Psoas muscle (tissue), 8 donors: ENCODE measurements around the gene BET1. TPM values are rescaled to one million over a fixed set of nuclear protein-coding genes. Genes with fewer than 3 reads are reported as not detected.

Experiments
- ATAC-seq, 4 donors: fragments of 200-7000 bp; cut with Tn5 transposase; one replicate each; pipeline ENCODE4 v1.9.1; 2020; ENCODE audit warnings: moderate library complexity in 3 of 4, mild to moderate bottlenecking in 2 of 4
- DNase-seq, 2 donors: peaks; one replicate each; pipeline ENCODE4 v3.0.0-alpha.2; 2020
- H3K27ac ChIP-seq: fragments of 200-600 bp; one replicate; pipeline ENCODE4 v1.8.0; 2022
- H3K27me3 ChIP-seq, 3 donors: fragments of 200-600 bp in 1 of 3; one replicate each; pipeline versions ENCODE4 v1.6.1 to v1.8.0; 2013 to 2022; ENCODE audit warnings: low read length in 2 of 3, mild to moderate bottlenecking in 2 of 3, moderate library complexity in 1 of 3; ENCODE audit not compliant: insufficient read depth in 3 of 3
- H3K36me3 ChIP-seq, 2 donors: fragments of 200-600 bp in 1 of 2; one replicate each; pipeline versions ENCODE4 v1.6.1 to v1.8.0; 2013 to 2022; ENCODE audit warnings: low read depth in 1 of 2, mild to moderate bottlenecking in 1 of 2, moderate library complexity in 1 of 2; ENCODE audit not compliant: insufficient read depth in 1 of 2
- H3K4me1 ChIP-seq: fragments of 200-600 bp; one replicate; pipeline ENCODE4 v1.8.0; 2022
- H3K4me3 ChIP-seq: fragments of 200-600 bp; one replicate; pipeline ENCODE4 v1.8.0; 2022; ENCODE audit warnings: mild to moderate bottlenecking
- H3K9me3 ChIP-seq: fragments of 200-600 bp; one replicate; pipeline ENCODE4 v1.8.0; 2022
- CTCF ChIP-seq: fragments of 200-600 bp; IDR thresholded peaks from one replicate; pipeline ENCODE4 v1.8.0; 2022; ENCODE audit warnings: antibody characterized with exemption
- WGBS, 3 donors: extraction: QIAGEN DNeasy Blood & Tissue Kit; methylation state at CpG; one replicate each; pipeline versions ENCODE4 v1.1.6 to v1.1.7; 2013; 5-methylcytosine and 5-hydroxymethylcytosine counted together
- intact Hi-C, 2 donors: fragments of 100-400 bp; cut with DNase I; formaldehyde crosslinking; loops; one replicate each; pipeline versions ENCODE4 v1.11.0 to v1.14.2; 2022
- long read RNA-seq, 2 donors: library from polyadenylated mRNA; unstranded; transcript quantifications; one replicate each; pipeline ENCODE4 v2.0.0, GENCODE V29; 2021
- polyA plus RNA-seq, 3 donors: library from polyadenylated mRNA; stranded (reverse); fragments of 200-250 nt; gene quantifications; one replicate each; pipeline ENCODE4 v1.2.3, GENCODE V29; 2013
- total RNA-seq, 4 donors: library from RNA; stranded (reverse); fragmentation: NEBNext Ultra II Directional in 2 of 4; extraction: Animal tissue kit (Norgen Biotek cat#: 25700) in 2 of 4; gene quantifications; one replicate each; pipeline versions ENCODE4 v1.2.1 to v1.2.4, GENCODE V29; 2021 to 2023
- donor health status: healthy with polysubstance abuse.
- donor health status: DM: no; HTN: no; CAD: no; lungs with moderate emphysema.
- donor health status: Bipolar disorder and iron deficiency.
- donor health status: healthy.
- donor health status: DM: yes; HTN: yes; CAD: no.
- donor health status: DM: no; HTN: no; CAD: no.
- donor health status: DM: no; HTN: no; CAD: no.
- donor health status: DM: yes; HTN: yes; CAD: no.

BET1 gene
- total RNA-seq (1 to 10 TPM; 6.7 to 9.9 (median 8.0) TPM), polyA plus RNA-seq (10 to 100 TPM in 2 of 3 donors, 1 to 10 TPM in 1; 7.5 to 14.2 (median 12.1) TPM)
- long read RNA-seq, donor 1, partial matches to known transcripts = 0 of 6 reads
- long read RNA-seq, donor 1, other reads (novel, unspliced or antisense) = 2 of 6 reads
- long read RNA-seq, donor 2, transcript BET1-201 (4 exons, 1,504 nt) = major isoform, 5 of 5 reads
- long read RNA-seq, donor 2, partial matches to known transcripts = 0 of 5 reads
- long read RNA-seq, donor 2, other reads (novel, unspliced or antisense) = 0 of 5 reads

DNA sequence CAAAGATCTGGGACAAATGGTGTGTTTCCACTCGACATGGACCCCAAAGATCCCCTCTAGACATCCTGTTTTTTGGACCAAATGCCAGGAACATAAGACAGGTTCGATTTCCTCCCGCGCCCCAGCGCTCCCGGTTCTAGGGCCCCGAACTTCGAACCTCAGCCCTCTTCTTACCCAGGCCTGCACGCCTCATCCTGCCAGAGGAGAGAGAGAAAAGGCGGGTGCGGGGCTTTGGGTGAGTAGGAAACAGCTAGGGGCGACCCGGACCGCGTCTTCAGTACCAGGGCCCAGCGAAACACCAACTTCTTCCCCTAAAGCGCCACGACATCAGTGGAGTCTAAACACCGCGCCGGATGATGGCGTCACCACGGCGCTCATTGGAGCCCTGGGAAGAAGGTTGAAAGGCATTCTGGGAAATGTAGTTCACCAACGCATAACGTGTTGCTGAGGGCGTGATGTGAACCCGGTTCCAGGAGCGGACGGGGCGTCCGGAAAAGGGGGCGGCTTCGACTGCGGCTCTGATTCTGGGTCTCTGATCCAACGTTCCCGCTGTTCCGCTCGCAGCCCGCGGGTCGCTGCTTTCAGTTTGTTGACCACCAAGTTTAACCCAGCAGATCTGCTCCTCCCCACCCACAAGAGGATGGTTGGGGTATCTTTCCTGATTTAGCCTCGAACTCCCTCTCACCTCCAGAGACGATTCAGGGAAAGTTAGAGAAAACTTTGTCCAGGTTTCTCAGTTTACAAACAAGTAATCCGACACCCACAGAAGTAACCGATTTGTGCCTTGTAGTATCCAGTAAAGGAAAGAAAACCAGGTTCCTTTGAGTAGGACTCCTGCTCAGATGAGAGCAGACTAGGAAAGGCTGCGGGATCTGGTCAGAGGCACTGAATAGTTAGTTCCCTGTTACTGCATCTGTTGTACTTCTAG is at the start of gene BET1:
Gene BET1, minus strand, starts transcription at position 332 of the 928 bp plus-strand sequence. Its CDS starts 139 bp downstream, at position 193.
- ATAC-seq = peak; percentile 99 to 100 (median 100)
- Histone ChIP-seq H3K4me3 (peak within 1 kb of the TSS; percentile 95), H3K9me3 (no peaks in the 10 kb centered on the region), H3K27ac (peak within 1 kb of the TSS; percentile 87), H3K4me1 (peaks cover 21% of the 10 kb centered on the region), H3K36me3 (peaks cover 0 to 8% of the 10 kb centered on the region in 2 donors), H3K27me3 (peaks cover 0 to 4% (median 0%) of the 10 kb centered on the region in 3 donors)
- peak; percentile 94 to 97 for DNase-seq
- WGBS, 3 donors = 0 to 1% (median 0%) methylated on average over 47 of the region's 47 CpGs
- TF ChIP-seq CTCF = no peak
- intact Hi-C loops = no loop called here

DNA sequence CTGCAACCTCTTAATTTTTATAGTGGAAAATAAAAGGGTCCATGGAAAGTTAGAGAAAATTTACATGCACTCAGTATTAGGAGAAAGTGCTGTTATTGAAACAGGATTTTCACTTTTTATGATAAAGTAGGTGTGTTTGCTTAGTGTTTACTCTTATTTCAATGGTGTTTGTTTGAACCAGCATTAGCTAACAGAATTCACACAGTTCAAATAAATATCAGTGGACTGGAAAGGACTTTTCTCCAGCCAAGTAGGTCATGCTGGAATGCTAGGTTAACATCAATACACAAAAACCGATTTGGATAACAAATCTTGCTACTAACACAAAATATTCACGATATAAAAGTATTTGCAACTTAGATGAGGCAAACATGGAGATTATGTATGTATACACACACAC is 49.4 kb upstream of the BET1 start:
- intact Hi-C loops = loop anchor here in 1 of 2 donors (5.0 kb wide), 1 partner anchor 296 kb away; no protein-coding TSS in a partner anchor
- no peaks in the 10 kb centered on the region for H3K9me3 ChIP-seq
- no peak overlapping the region for H3K4me3 ChIP-seq
- H3K36me3 ChIP-seq = no peaks in the 10 kb centered on the region
- no peaks in the 10 kb centered on the region for H3K4me1 ChIP-seq
- TF ChIP-seq CTCF = no peak
- peaks cover 0 to 4% (median 0%) of the 10 kb centered on the region in 3 donors for H3K27me3 ChIP-seq
- no peak for ATAC-seq
- 57 to 68% (median 66%) methylated on average over 2 of the region's 2 CpGs for WGBS, 3 donors
- H3K27ac ChIP-seq = no peak overlapping the region
- DNase-seq = no peak

- intact Hi-C loops = loop anchor here in 1 of 2 donors (5.0 kb wide), 1 partner anchor 295 kb away; no protein-coding TSS in a partner anchor
- Histone ChIP-seq H3K4me1 (no peaks in the 10 kb centered on the region), H3K27ac (no peak overlapping the region), H3K9me3 (no peaks in the 10 kb centered on the region), H3K36me3 (no peaks in the 10 kb centered on the region), H3K27me3 (no peaks in the 10 kb centered on the region), H3K4me3 (no peak overlapping the region)
- 39 to 40% (median 40%) methylated on average over 5 of the region's 5 CpGs for WGBS, 3 donors
- DNase-seq = no peak
- TF ChIP-seq CTCF = no peak
- ATAC-seq = no peak
Observed at GRCh38 chr7:94052398-94053180, 48.4 kb upstream of the BET1 start.

DNA sequence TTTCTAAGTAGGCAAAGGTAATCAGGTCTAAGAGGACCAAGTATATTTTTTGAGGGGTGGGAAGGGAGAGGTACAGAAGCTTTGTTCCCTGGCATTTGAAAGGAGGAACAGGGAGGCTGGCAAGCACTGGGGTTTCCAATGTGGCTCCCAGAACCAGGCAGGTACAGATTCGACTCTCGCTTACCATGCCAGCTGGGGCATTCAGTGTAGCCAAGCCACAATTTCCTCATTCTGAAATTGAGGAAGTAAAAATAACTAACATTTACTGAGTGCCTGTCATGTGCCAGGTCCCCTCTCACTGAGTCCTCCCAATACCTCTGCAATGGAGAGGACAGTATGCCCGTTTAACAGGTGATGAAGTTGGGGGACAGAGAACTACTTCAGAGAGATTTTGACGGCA is 45.9 kb upstream of the BET1 start:
- H3K27me3 ChIP-seq = no peaks in the 10 kb centered on the region
- H3K36me3 ChIP-seq = no peaks in the 10 kb centered on the region
- H3K4me3 ChIP-seq = no peak overlapping the region
- DNase-seq (no peak), ATAC-seq (no peak)
- intact Hi-C loops = loop anchor here in 1 of 2 donors (5.0 kb wide), 1 partner anchor 293 kb away; no protein-coding TSS in a partner anchor
- WGBS, 3 donors = 84 to 95% (median 88%) methylated on average over 4 of the region's 4 CpGs
- no peak overlapping the region for H3K27ac ChIP-seq
- no peaks in the 10 kb centered on the region for H3K9me3 ChIP-seq
- no peaks in the 10 kb centered on the region for H3K4me1 ChIP-seq
- TF ChIP-seq CTCF = no peak
